HepG2 (cell line): ENCODE results near the gene STOML2. TPM values are rescaled to one million over a fixed set of nuclear protein-coding genes. Genes with fewer than 3 reads are reported as not detected.

Experiments used
- ATAC-seq: fragments of 200-7000 bp; cut with Tn5 transposase; 3 replicates; pipeline ENCODE4 v1.9.1; 2020; ENCODE audit warnings: mild to moderate bottlenecking, moderate library complexity
- BruUV-seq: library from RNA; stranded (reverse); fragments of 400-500 nt; replicated peaks from 2 replicates; lab custom pipeline; 2021; lab: Mats Ljungman, UMichigan
- CTCF ChIA-PET: fragments of 300-600 bp; formaldehyde crosslinking; extraction: SDS; loops from one replicate; lab custom pipeline; 2021; ENCODE audit warnings: low total read pairs, inconsistent platforms, low intra/inter-chr PET ratio; lab: Yijun Ruan, JAX
- POLR2A ChIA-PET: fragments of 350-600 bp; sonication (Branson Sonifier 250); formaldehyde crosslinking; loops from one replicate; lab custom pipeline; 2020; ENCODE audit warnings: antibody characterized with exemption, inconsistent platforms; lab: Yijun Ruan, JAX
- DNase-seq: peaks from one replicate; pipeline ENCODE4 v3.0.0-alpha.2; 2015; ENCODE audit warnings: low spot score
- FAIRE-seq: peaks from 3 replicates; lab custom pipeline; 2011; peaks lifted over from hg19 to GRCh38; lab: Jason Lieb, UNC
- H2AFZ ChIP-seq: one replicate; pipeline ENCODE4 v1.6.1; 2011; ENCODE audit warnings: low read length, inconsistent platforms
- H3K27ac ChIP-seq: fragments of 300-600 bp; 3 replicates; pipeline ENCODE4 v1.8.0; 2011; ENCODE audit warnings: mixed run types, mild to moderate bottlenecking, mixed read lengths, low read length, inconsistent platforms; ENCODE audit not compliant: insufficient read depth; ENCODE audit errors: extremely low read length
- H3K27me3 ChIP-seq, 2 experiments: fragments of 200-600 bp in 1 of 2; 2 replicates in 1 of 2; 3 replicates in 1 of 2; pipeline versions ENCODE4 v1.6.0 to v1.8.0; 2011; ENCODE audit warnings: low read length in 2 of 2, mild to moderate bottlenecking in 2 of 2, moderate library complexity in 2 of 2, inconsistent platforms in 1 of 2; ENCODE audit not compliant: insufficient read depth in 2 of 2, control insufficient read depth in 1 of 2
- H3K36me3 ChIP-seq, 2 experiments: fragments of 200-600 bp in 1 of 2; replicated peaks in 1 of 2; 2 replicates in 1 of 2; 3 replicates in 1 of 2; pipeline versions ENCODE4 v1.5.1 to v1.8.0; 2011; ENCODE audit warnings: low read length in 2 of 2, inconsistent platforms in 1 of 2; ENCODE audit not compliant: insufficient read depth in 2 of 2, control insufficient read depth in 1 of 2
- H3K4me1 ChIP-seq: 2 replicates; pipeline ENCODE4 v1.5.1; 2012; ENCODE audit warnings: low read length, inconsistent platforms; ENCODE audit not compliant: insufficient read depth
- H3K4me2 ChIP-seq: 2 replicates; pipeline ENCODE4 v1.6.0; 2011; ENCODE audit warnings: low read depth, low read length, inconsistent platforms
- H3K4me3 ChIP-seq, 3 experiments: fragments of 200-600 bp in 1 of 3; sonication (generic), shearing (Covaris generic) in 1 of 3; replicated peaks in 1 of 3; 2 replicates each; pipeline ENCODE4 v1.5.1; 2011 to 2016; ENCODE audit warnings: low read length in 3 of 3, inconsistent platforms in 2 of 3, low read depth in 2 of 3, mild to moderate bottlenecking in 2 of 3, control low read depth in 1 of 3, mixed read lengths in 1 of 3; ENCODE audit not compliant: insufficient read depth in 1 of 3
- H3K79me2 ChIP-seq: one replicate; pipeline ENCODE4 v1.6.1; 2011; ENCODE audit warnings: low read length, inconsistent platforms; ENCODE audit not compliant: insufficient read depth
- H3K9ac ChIP-seq: 2 replicates; pipeline ENCODE4 v1.6.0; 2011; ENCODE audit warnings: mild to moderate bottlenecking, low read depth, low read length, inconsistent platforms; ENCODE audit not compliant: insufficient read depth
- H3K9me3 ChIP-seq: 2 replicates; pipeline ENCODE4 v1.5.1; 2012; ENCODE audit warnings: mild to moderate bottlenecking, low read length
- H4K20me1 ChIP-seq: 2 replicates; pipeline ENCODE4 v1.6.0; 2011; ENCODE audit warnings: inconsistent platforms, mild to moderate bottlenecking, low read length, moderate library complexity; ENCODE audit not compliant: insufficient read depth
- ATF6 ChIP-seq: sonication (generic); formaldehyde crosslinking; conservative IDR thresholded peaks from 2 replicates; pipeline ENCODE4 v1.4.0; 2020; ENCODE audit warnings: missing genetic modification reagents
- CREM ChIP-seq, 2 experiments: sonication (generic) in 1 of 2; formaldehyde crosslinking in 1 of 2; IDR thresholded peaks; 2 replicates each; pipeline versions ENCODE4 v1.4.0 to v1.6.1; 2016 to 2020; ENCODE audit warnings: antibody characterized with exemption in 1 of 2, mild to moderate bottlenecking in 1 of 2, missing genetic modification reagents in 1 of 2
- FOXK2 ChIP-seq: fragments of 450-650 bp; IDR thresholded peaks from 2 replicates; pipeline ENCODE4 v1.6.1; 2016
- HNRNPH1 ChIP-seq: fragments of 200-400 bp; formaldehyde crosslinking; optimal IDR thresholded peaks from 2 replicates; pipeline ENCODE3; 2017; ENCODE audit warnings: mild to moderate bottlenecking, low read depth, low read length
- HOXA3 ChIP-seq: sonication (generic); formaldehyde crosslinking; IDR thresholded peaks from 2 replicates; pipeline ENCODE4 v1.5.0; 2020; ENCODE audit warnings: missing genetic modification reagents
- IRF2 ChIP-seq: IDR thresholded peaks from 2 replicates; pipeline ENCODE4 v1.6.1; 2018; ENCODE audit warnings: missing genetic modification reagents, missing compliant biosample characterization
- MTF2 ChIP-seq: sonication (generic); formaldehyde crosslinking; IDR thresholded peaks from 2 replicates; pipeline ENCODE4 v1.5.0; 2020; ENCODE audit warnings: missing genetic modification reagents, borderline replicate concordance
- MXD3 ChIP-seq: IDR thresholded peaks from 2 replicates; pipeline ENCODE4 v1.6.1; 2016; ENCODE audit warnings: mild to moderate bottlenecking, missing biosample characterization, missing genetic modification reagents
- MYPOP ChIP-seq: sonication (generic); formaldehyde crosslinking; IDR thresholded peaks from 2 replicates; pipeline ENCODE4 v1.8.1; 2023; ENCODE audit warnings: mild to moderate bottlenecking, moderate library complexity, missing genetic modification reagents
- SCMH1 ChIP-seq: sonication (generic); formaldehyde crosslinking; IDR thresholded peaks from 2 replicates; pipeline ENCODE4 v1.9.0; 2021; ENCODE audit warnings: missing genetic modification reagents, mild to moderate bottlenecking, borderline replicate concordance
- ZNF281 ChIP-seq: sonication (generic); formaldehyde crosslinking; IDR thresholded peaks from 2 replicates; pipeline ENCODE4 v1.4.0; 2020; ENCODE audit warnings: missing genetic modification reagents, borderline replicate concordance
- ZNF33A ChIP-seq: sonication (generic); formaldehyde crosslinking; IDR thresholded peaks from 2 replicates; pipeline ENCODE4 v1.5.1; 2020; ENCODE audit warnings: missing genetic modification reagents, mild to moderate bottlenecking, moderate library complexity, borderline replicate concordance
- ZNF367 ChIP-seq: sonication (generic); formaldehyde crosslinking; IDR thresholded peaks from 2 replicates; pipeline ENCODE4 v1.4.0; 2020; ENCODE audit warnings: missing genetic modification reagents, borderline replicate concordance
- ZNF44 ChIP-seq: sonication (generic); formaldehyde crosslinking; IDR thresholded peaks from 2 replicates; pipeline ENCODE4 v1.5.1; 2020; ENCODE audit warnings: mild to moderate bottlenecking, missing genetic modification reagents
- ZNF546 ChIP-seq: sonication (generic); formaldehyde crosslinking; conservative IDR thresholded peaks from 2 replicates; pipeline ENCODE4 v1.8.1; 2023; ENCODE audit warnings: mild to moderate bottlenecking, missing genetic modification reagents
- ZZZ3 ChIP-seq: sonication (generic); formaldehyde crosslinking; IDR thresholded peaks from 2 replicates; pipeline ENCODE4 v1.4.0; 2020; ENCODE audit warnings: missing genetic modification reagents, mild to moderate bottlenecking, borderline replicate concordance
- whole genome bisulfite sequencing: methylation state at CpG from one replicate; pipeline ENCODE4 v1.1.6; 2017; ENCODE audit warnings: low lambda C conversion rate; 5-methylcytosine and 5-hydroxymethylcytosine counted together
- in situ Hi-C: cut with HindIII; loops from 2 replicates; pipeline ENCODE4 v1.10.0; 2017; ENCODE audit warnings: low pct_unique_long_range_greater_than_20kb; ENCODE audit not compliant: extremely low pct_ligation_motif_present
- intact Hi-C: fragments of 100-400 bp; cut with micrococcal nuclease; formaldehyde crosslinking; loops from one replicate; pipeline ENCODE4 v1.10.0; 2022; ENCODE audit not compliant: unreplicated experiment
- polyA plus RNA-seq, 8 experiments: library from polyadenylated mRNA; depleted of rRNA in 3 of 8; stranded (reverse) in 7 of 8; unstranded in 1 of 8; fragments of >200 nt; fragmentation: Illumina TruSeq in 4 of 8; extraction: Trizol in 4 of 8; gene quantifications; 2 replicates each; pipeline versions ENCODE4 v1.2.1 to v1.2.3, GENCODE V29; 2011 to 2016; ENCODE audit warnings: low read depth in 4 of 8, missing spikeins in 1 of 8, mixed read lengths in 1 of 8; ENCODE audit not compliant: insufficient read depth in 1 of 8
- total RNA-seq, 5 experiments: library from RNA; depleted of rRNA; stranded (reverse); fragments of >200 nt; fragmentation: Illumina TruSeq; extraction: Trizol; gene quantifications; 2 replicates each; pipeline ENCODE4 v1.2.3, GENCODE V29; 2016; ENCODE audit warnings: low read depth in 1 of 5

STOML2 gene
- total and polyA plus RNA-seq, 2 of the 13 experiments (the other 11 are each of a cell fraction or from before 2014, with no cell fraction given): 245 to 250 TPM

- DNase-seq: peak; percentile 83
- H4K20me1 ChIP-seq: no peaks in the 10 kb centered on the region
- in situ Hi-C loops (no loop called here), intact Hi-C loops (loop anchor here (1.0 kb wide), 2 partner anchors 24 to 197 kb away; partner anchors contain the start of gene VCP)
- POLR2A ChIA-PET: interaction anchor here (0.8 to 3.1 kb wide), 9 partner anchors 15 to 632 kb away, joined by 3 to 16 read pairs (median 8); partner anchors contain the start of genes ATOSB, FANCG, UNC13B and VCP
- H3K4me3 ChIP-seq: peak within 1 kb of the TSS; percentile 77 to 91 (median 83)
- H3K9ac ChIP-seq: peak within 1 kb of the TSS; percentile 98
- H2AFZ ChIP-seq: peak within 1 kb of the TSS; percentile 72
- H3K4me2 ChIP-seq: peak within 1 kb of the TSS; percentile 93
- no peaks in the 10 kb centered on the region for H3K27me3 ChIP-seq
- 0% methylated on average over 12 of the region's 53 CpGs for WGBS
- CTCF ChIA-PET: interaction anchor here (1.1 to 4.2 kb wide), 3 partner anchors 24 to 381 kb away, joined by 3 to 19 read pairs (median 9); partner anchors contain the start of gene VCP
- FAIRE-seq: peak; percentile 44
- peak within 1 kb of the TSS; percentile 98 for H3K27ac ChIP-seq
- peak; percentile 93 for ATAC-seq
- H3K36me3 ChIP-seq: peaks cover 9 to 37% of the 10 kb centered on the region in 2 experiments; a peak in 4 of 5 replicates
- H3K4me1 ChIP-seq: peaks cover 26% of the 10 kb centered on the region
- no peaks in the 10 kb centered on the region for H3K9me3 ChIP-seq
- no peaks in the 10 kb centered on the region for H3K79me2 ChIP-seq
- BruUV-seq: TSS peak; percentile 77
- TF ChIP-seq MTF2 (CRISPR knock-in tag): no peak
- TF ChIP-seq ZZZ3: peak; percentile 91; the same call in 1 of the 2 replicates
- no peak for TF ChIP-seq SCMH1 (CRISPR knock-in tag)
- TF ChIP-seq HOXA3: peak; percentile 92
- peak; percentile 51; the same call in 1 of the 2 replicates for TF ChIP-seq ZNF33A (CRISPR knock-in tag)
- TF ChIP-seq ZNF367: peak; percentile 43; the same call in 1 of the 2 replicates
- TF ChIP-seq CREM (IDR thresholded peaks at IDR 0.05): peak; percentile 47; the same call in 1 of the 2 replicates
- TF ChIP-seq CREM (CRISPR knock-in tag; IDR thresholded peaks at IDR 0.05): no peak
- peak; percentile 9; the same call in 1 of the 2 replicates for TF ChIP-seq ZNF281 (CRISPR knock-in tag)
- TF ChIP-seq IRF2 (CRISPR knock-in tag): peak; percentile 83; the same call in 1 of the 2 replicates
- TF ChIP-seq HNRNPH1: no peak
- TF ChIP-seq ZNF546: 0 out of 2 replicates have a peak, but pooled peaks have one; percentile 89
- TF ChIP-seq ATF6 (CRISPR knock-in tag): no peak
- TF ChIP-seq MYPOP: 0 out of 2 replicates have a peak, but pooled peaks have one; percentile 73
- no peak for TF ChIP-seq FOXK2
- peak; percentile 91 for TF ChIP-seq MXD3
- 0 out of 2 replicates have a peak, but pooled peaks have one; percentile 34 for TF ChIP-seq ZNF44 (CRISPR knock-in tag)
Observed at GRCh38 chr9:35096035-35096849, 6.7 kb downstream of the STOML2 start, which contains the start of gene PIGO. PIGO (minus strand) TSS chr9:35096591; CDS start chr9:35095565, 1,026 bp downstream.
